Posterior vena cava (tissue), 2 donors: ENCODE data around the gene SMAD5. TPM values are rescaled to one million over a fixed set of nuclear protein-coding genes. Genes with fewer than 3 reads are reported as not detected.

ENCODE experiments used
- DNase-seq: peaks from one replicate; pipeline ENCODE4 v3.0.0-alpha.2; 2020; ENCODE audit warnings: low spot score
- intact Hi-C, 2 donors: fragments of 100-400 bp; cut with DNase I; formaldehyde crosslinking; loops; one replicate each; pipeline versions ENCODE4 v1.14.1 to v1.14.2; 2022 to 2023
- total RNA-seq, 2 donors: library from RNA; stranded (reverse); fragmentation: NEBNext Ultra II Directional; extraction: Animal tissue kit (Norgen Biotek cat#: 25700); gene quantifications; one replicate each; pipeline ENCODE4 v1.2.1, GENCODE V29; 2021
- donor health status: DM: yes; HTN: yes; CAD: no.
- donor health status: DM: yes; HTN: yes; CAD: no.

Gene SMAD5
- total RNA-seq, 2 donors from 2014 or later, result 71.0 to 79.2 TPM

- DNase-seq, result no peak
Measured at GRCh38 chr5:136207631-136208030, 75.0 kb downstream of the SMAD5 start.

DNA sequence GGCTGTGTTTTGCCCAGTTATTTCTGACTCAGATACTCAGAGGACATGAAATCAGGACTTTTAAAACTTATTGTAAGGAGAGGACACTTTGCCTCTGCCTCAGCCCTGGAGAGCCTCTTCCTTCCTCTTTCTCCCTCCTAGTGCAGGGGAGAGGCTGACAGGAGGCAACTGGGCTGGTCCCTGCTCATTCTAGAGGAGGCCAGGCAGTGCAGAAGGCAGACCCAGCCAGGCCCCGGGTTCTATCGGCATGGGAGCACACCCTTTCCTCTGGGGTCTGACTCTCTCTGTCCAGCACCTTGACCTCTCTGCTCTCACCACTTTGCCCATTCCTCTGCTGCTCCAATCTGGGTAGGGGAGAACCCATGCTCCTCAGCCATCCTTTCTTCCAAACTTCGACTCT lies 76.3 kb downstream of the SMAD5 start:
- no peak for DNase-seq
- intact Hi-C loops, result loop anchor here in 1 of 2 donors (5.0 kb wide), 1 partner anchor 322 kb away; no protein-coding TSS in a partner anchor

More at GRCh38 chr5:136207631-136208030, 75.0 kb downstream of the SMAD5 start:
- intact Hi-C loops, result loop anchor here in 1 of 2 donors (5.0 kb wide), 1 partner anchor 320 kb away; no protein-coding TSS in a partner anchor

DNA sequence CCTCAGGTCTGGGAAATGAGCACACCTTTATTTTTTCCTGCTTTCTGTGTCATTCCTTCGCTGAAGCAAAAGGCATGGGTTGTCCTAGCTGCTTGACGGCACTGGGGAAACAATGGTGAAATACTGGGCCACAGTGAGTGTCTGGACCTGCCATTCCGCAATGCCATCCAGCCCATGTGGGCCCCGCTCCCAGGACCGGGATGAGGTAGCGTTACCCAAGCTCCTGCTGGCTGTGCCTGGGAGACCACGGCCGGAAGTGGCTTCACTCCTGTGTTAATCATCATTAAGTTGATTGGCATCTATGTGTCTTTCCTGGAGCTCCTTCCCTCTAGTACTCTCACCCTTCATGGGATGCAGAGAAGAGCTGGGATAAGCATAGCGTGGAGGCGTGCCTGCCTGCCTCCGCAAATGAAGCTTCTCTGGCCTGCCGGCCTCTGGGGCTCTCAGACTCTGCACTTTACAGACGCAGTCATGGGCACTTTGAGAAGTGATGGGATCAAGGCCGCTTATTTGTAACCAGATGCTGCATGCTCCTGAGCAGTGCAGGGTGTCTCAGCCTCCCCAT lies 76.8 kb downstream of the SMAD5 start:
- intact Hi-C loops, result loop anchor here in 1 of 2 donors (5.0 kb wide), 1 partner anchor 322 kb away; no protein-coding TSS in a partner anchor
- no peak for DNase-seq

DNA sequence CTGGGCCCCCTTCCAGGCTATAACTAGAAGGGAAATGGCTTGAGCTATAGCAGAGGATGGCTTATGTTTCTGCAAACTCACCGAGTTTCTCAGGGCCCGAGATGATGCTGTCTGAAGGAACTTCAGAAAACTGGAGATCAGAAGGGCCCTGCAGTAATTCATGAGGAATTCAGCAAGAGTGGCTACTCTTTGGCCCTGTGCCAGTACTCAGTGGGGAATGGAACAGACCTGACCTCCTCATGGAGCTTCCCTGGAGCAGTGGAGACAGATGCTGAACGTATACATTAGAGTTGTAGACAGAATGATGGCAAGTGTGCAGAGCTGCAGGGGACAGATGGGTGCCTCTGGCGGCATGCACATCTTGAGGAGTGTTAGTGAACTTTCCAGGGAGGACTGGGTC lies 77.6 kb downstream of the SMAD5 start:
- no peak for DNase-seq
- intact Hi-C loops, result loop anchor here in 1 of 2 donors (5.0 kb wide), 1 partner anchor 323 kb away; no protein-coding TSS in a partner anchor

GRCh38 chr5:136211282-136212040 lies 78.8 kb downstream of the SMAD5 start:
- no peak for DNase-seq
- intact Hi-C loops, result loop anchor here in 1 of 2 donors (5.0 kb wide), 1 partner anchor 324 kb away; no protein-coding TSS in a partner anchor

DNA sequence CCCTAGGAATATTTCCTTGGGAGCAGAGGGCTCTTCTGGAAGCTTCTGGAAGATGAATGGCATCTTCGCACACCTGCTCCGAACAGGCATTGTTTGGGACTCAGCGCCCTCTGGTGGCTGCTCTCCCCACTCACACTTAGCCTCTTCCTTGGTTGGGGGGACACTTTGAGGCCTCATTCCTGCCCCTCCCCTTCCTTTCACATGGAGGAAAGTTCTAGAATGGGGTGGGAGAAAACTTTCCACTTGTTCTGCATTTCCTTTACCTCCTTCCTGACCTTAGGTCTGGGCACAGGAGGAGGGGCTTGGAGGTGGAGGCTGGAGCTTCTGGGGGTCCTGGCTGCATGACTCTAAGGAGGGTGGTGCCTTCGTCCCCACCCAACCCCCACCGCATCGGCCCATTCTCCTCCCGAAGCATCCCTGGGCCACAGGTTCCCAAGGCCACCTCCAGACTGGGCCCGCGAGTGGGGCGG lies 79.6 kb downstream of the SMAD5 start:
- intact Hi-C loops, result loop anchor here in 1 of 2 donors (5.0 kb wide), 1 partner anchor 325 kb away; no protein-coding TSS in a partner anchor
- DNase-seq, result no peak

DNA sequence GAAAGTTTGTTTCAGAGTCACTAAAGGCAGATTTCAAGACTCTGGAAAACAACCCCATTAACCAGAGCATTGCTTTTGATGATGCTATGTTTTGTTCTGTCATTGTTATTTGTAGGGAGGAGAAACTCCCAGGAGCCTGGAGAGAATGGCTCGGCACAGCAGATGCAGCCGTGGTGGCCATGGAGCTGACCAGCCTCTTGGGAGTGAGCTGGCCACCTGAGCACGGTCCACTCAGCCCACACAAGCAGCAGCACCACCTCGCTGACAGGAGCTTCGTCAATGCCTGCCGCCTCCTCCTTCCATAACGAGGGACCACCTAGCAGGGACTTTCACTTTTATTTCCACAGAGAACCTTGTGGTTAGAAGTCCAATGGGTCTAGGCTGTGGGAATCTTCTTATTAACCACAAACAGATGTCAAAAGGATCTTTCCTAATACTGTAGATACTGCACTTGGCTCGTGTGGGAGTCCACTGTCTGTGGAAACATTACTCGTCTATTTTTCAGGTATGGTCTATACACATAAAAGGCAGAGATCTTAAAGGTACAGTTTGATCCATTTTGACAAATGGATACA lies 81.4 kb downstream of the SMAD5 start:
- intact Hi-C loops, result loop anchor here in 1 of 2 donors (5.0 kb wide), 1 partner anchor 327 kb away; no protein-coding TSS in a partner anchor
- DNase-seq, result no peak

GRCh38 chr5:136215812-136216211 lies 83.2 kb downstream of the SMAD5 start:
- intact Hi-C loops, result loop anchor here in 1 of 2 donors (1.0 kb wide), 1 partner anchor 21 kb away; no protein-coding TSS in a partner anchor
- no peak for DNase-seq

DNA sequence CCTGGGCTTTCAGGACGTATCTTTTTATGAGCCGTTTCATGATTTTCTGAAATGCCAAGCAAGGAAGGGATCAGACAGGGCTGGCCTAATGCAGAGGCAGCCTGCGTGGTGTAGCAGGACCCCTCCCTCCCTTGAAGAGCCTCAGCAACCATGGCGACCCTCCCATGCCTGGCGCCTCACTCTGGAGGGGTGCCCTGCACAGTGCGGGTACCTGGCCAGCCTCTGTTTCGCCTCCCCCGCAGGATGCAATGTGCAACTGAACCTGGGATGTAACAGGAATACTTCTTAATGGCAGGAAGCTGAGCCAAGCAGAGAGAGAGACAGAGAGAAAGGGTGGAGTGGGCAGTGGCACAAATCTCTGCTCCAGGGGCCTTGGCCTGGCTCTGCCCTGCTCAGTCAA lies 83.6 kb downstream of the SMAD5 start:
- intact Hi-C loops, result no loop called here
- DNase-seq, result no peak

- intact Hi-C loops, result no loop called here
- DNase-seq, result no peak
Measured at GRCh38 chr5:136221340-136221739, 88.7 kb downstream of the SMAD5 start.

DNA sequence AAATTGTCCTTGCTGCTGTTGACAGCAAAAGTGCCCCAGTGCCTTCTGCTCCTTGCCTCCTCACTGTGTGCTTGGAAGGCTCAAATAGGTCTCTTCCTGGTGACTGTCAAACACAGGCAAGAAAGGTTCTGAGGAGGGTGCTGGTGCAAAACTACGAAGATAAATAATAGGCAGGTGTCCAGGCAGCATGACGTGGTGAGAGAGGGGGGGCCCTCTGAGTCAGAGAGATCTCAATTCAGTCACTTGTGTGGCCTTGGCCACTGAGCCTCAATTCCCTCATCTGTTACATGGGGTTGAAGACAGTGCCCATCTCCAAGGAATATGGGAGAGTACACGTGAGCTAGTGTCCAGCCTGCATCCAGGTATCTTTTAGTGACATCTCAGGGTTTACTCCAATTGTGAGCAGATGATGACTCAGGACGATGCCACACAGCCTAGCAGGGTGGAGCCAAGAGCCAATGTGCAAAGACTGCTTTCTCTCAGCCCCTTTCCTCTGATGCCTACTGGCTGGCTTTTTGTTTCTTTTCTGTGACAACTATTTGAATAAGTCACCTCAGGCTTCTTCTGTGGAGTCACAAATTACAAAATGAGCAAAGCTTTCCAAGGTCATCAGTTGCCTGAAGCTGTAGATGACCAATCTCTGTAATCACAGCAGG lies 90.1 kb downstream of the SMAD5 start:
- intact Hi-C loops, result no loop called here
- DNase-seq, result no peak

DNA sequence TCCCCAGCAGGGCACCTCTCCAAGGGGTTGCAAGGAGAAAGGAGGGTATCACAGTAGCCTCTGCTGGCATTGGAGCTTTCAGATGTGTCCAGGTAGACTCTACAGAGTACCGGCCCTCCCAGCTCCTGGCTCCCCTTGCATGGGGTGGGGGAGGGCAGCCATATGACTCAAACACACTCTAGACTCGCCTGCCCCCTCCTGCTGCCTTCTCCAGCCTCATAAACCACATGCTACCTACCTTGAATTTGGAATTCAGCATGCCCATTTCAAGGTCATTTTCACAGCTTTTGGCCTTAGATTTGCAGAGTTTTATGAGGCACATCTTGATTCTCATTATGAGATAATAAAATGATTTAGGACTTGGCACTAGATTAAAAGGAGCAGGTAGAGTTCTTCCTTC lies 93.2 kb downstream of the SMAD5 start:
- intact Hi-C loops, result no loop called here
- no peak for DNase-seq

DNA sequence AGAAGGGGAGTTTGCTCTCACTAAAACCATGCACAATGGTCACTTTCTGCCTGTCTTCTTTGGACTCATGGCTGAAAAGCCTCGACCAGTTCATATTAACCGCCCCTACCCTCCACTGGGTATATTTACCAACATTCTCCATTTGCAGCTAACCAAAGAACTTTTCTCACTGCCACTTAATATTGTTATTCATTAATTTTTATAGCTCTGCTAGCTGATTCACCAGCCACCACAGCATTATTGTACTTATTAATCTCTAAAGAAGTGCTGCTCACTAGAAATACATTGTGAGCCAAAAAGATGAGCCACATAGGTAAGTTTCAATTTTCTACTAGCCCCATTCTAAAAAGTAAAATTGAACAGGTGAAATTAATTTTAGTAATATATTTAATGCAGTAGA lies 93.8 kb downstream of the SMAD5 start:
- DNase-seq, result no peak
- intact Hi-C loops, result no loop called here

GRCh38 chr5:136228136-136228757 lies 95.6 kb downstream of the SMAD5 start:
- intact Hi-C loops, result no loop called here
- DNase-seq, result no peak

DNA sequence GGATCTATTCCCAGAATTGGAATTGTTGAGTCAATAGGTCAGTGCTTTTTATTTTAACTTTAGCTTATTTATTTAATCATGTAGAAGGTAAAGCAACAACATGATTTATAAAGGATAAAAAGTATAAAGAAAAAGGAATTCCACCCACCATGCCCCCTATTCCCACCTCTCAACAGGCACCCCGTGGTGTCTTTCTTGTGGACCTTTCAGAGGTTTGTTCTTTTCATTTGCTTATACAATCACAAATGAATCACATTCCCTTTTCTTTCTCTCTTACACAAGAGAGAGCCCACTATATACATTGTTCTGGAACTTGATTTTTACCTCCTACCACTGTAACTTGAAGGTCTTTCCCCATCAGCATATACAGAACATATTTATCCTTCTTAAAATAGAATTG lies 97.5 kb downstream of the SMAD5 start:
- intact Hi-C loops, result no loop called here

GRCh38 chr5:136232316-136232715 lies 99.7 kb downstream of the SMAD5 start:
- no peak for DNase-seq
- intact Hi-C loops, result no loop called here

More for the DNA sequence above, 97.5 kb downstream of the SMAD5 start:
- no peak for DNase-seq
